H1 (cell line): ENCODE measurements around the gene SMIM33. TPM values are rescaled to one million over a fixed set of nuclear protein-coding genes. Genes with fewer than 3 reads are reported as not detected.

Source experiments
- CTCF ChIA-PET: fragments of 300-600 bp; sonication (Branson Sonifier 250); formaldehyde crosslinking; loops from one replicate; lab custom pipeline; 2021; ENCODE audit not compliant: partially characterized antibody; lab: Charles Lee
- POLR2A ChIA-PET: fragments of 300-600 bp; sonication (Branson Sonifier 250); formaldehyde crosslinking; loops from one replicate; lab custom pipeline; 2021; ENCODE audit warnings: inconsistent platforms; ENCODE audit not compliant: partially characterized antibody; lab: Charles Lee
- DNase-seq, 2 experiments: peaks; one replicate each; pipeline versions ENCODE4 v3.0.0 to v3.0.0-alpha.2; 2010 to 2022; ENCODE audit warnings: low spot score in 2 of 2, low read depth in 1 of 2, mixed read lengths in 1 of 2
- FAIRE-seq: peaks from 2 replicates; lab custom pipeline; 2011; peaks lifted over from hg19 to GRCh38; lab: Jason Lieb, UNC
- H2AFZ ChIP-seq: 2 replicates; pipeline ENCODE4 v1.8.1; 2012; ENCODE audit warnings: low read length, inconsistent platforms
- H2AK5ac ChIP-seq: 2 replicates; pipeline ENCODE4 v1.6.1; 2013; ENCODE audit warnings: low read depth, low read length
- H2BK120ac ChIP-seq: replicated peaks from 2 replicates; pipeline ENCODE3; 2013; ENCODE audit warnings: low read depth, low read length, inconsistent platforms
- H2BK12ac ChIP-seq: 2 replicates; pipeline ENCODE4 v1.6.1; 2013; ENCODE audit warnings: low read depth, low read length
- H2BK15ac ChIP-seq: 2 replicates; pipeline ENCODE4 v1.6.1; 2013; ENCODE audit warnings: low read length
- H2BK20ac ChIP-seq: 2 replicates; pipeline ENCODE4 v1.6.1; 2013; ENCODE audit warnings: low read length
- H2BK5ac ChIP-seq: 2 replicates; pipeline ENCODE4 v1.6.1; 2013; ENCODE audit warnings: low read depth, low read length
- H3K14ac ChIP-seq: 2 replicates; pipeline ENCODE4 v1.6.1; 2013; ENCODE audit warnings: inconsistent platforms; ENCODE audit not compliant: insufficient read length
- H3K18ac ChIP-seq: 2 replicates; pipeline ENCODE4 v1.6.1; 2013; ENCODE audit warnings: low read length; ENCODE audit errors: extremely low read depth
- H3K23ac ChIP-seq: 2 replicates; pipeline ENCODE4 v1.6.1; 2013; ENCODE audit warnings: inconsistent platforms; ENCODE audit not compliant: insufficient read length
- H3K23me2 ChIP-seq: 2 replicates; pipeline ENCODE4 v1.6.1; 2013; ENCODE audit warnings: low read depth, low read length
- H3K27ac ChIP-seq: 2 replicates; pipeline ENCODE4 v1.6.1; 2011; ENCODE audit warnings: low read depth, low read length, inconsistent platforms
- H3K27me3 ChIP-seq, 4 experiments: replicated peaks in 1 of 4; 1 replicate in 1 of 4; 2 replicates in 3 of 4; pipeline versions ENCODE4 v1.6.1 to v1.8.1; 2011 to 2013; ENCODE audit warnings: low read length in 3 of 4, mild to moderate bottlenecking in 3 of 4, inconsistent platforms in 2 of 4, mixed read lengths in 2 of 4, moderate library complexity in 1 of 4; ENCODE audit not compliant: control insufficient read depth in 3 of 4, insufficient read depth in 3 of 4; ENCODE audit errors: extremely low read depth in 1 of 4
- H3K36me3 ChIP-seq, 4 experiments: 2 replicates each; pipeline versions ENCODE4 v1.6.1 to v1.8.1; 2011 to 2013; ENCODE audit warnings: mild to moderate bottlenecking in 4 of 4, low read length in 3 of 4, moderate library complexity in 2 of 4, control low read depth in 1 of 4, inconsistent platforms in 1 of 4; ENCODE audit not compliant: insufficient read depth in 4 of 4, control insufficient read depth in 2 of 4
- H3K4ac ChIP-seq: replicated peaks from 2 replicates; pipeline ENCODE3; 2013; ENCODE audit warnings: low read length, low read depth, mixed read lengths, inconsistent platforms; ENCODE audit not compliant: insufficient read length
- H3K4me1 ChIP-seq, 4 experiments: replicated peaks in 1 of 4; 1 replicate in 1 of 4; 2 replicates in 3 of 4; pipeline versions ENCODE4 v1.6.1 to v1.8.1; 2011 to 2013; ENCODE audit warnings: low read length in 3 of 4, inconsistent platforms in 2 of 4, mixed read lengths in 1 of 4; ENCODE audit not compliant: insufficient read depth in 4 of 4, control insufficient read depth in 3 of 4
- H3K4me2 ChIP-seq, 2 experiments: 2 replicates each; pipeline versions ENCODE4 v1.6.1 to v1.8.1; 2011 to 2013; ENCODE audit warnings: low read depth in 2 of 2, low read length in 2 of 2, control low read depth in 1 of 2, inconsistent platforms in 1 of 2, mild to moderate bottlenecking in 1 of 2; ENCODE audit not compliant: insufficient read depth in 1 of 2
- H3K4me3 ChIP-seq, 4 experiments: fragments of 200-600, 300-600 bp in 1 of 4; sonication (generic), shearing (Covaris generic), sonication (Bioruptor Twin) in 1 of 4; 2 replicates each; pipeline versions ENCODE4 v1.5.1 to v1.8.1; 2011 to 2016; ENCODE audit warnings: low read length in 4 of 4, low read depth in 3 of 4, control low read depth in 2 of 4, inconsistent platforms in 2 of 4, mild to moderate bottlenecking in 2 of 4, mixed read lengths in 1 of 4, moderate library complexity in 1 of 4; ENCODE audit not compliant: insufficient read depth in 2 of 4; ENCODE audit errors: extremely low read depth in 1 of 4
- H3K56ac ChIP-seq: replicated peaks from 2 replicates; pipeline ENCODE3; 2013; ENCODE audit warnings: low read depth, mild to moderate bottlenecking, mixed read lengths, low read length, inconsistent platforms; ENCODE audit not compliant: insufficient read length
- H3K79me1 ChIP-seq: 2 replicates; pipeline ENCODE4 v1.6.1; 2013; ENCODE audit warnings: low read depth, low read length, control low read depth
- H3K79me2 ChIP-seq, 2 experiments: 2 replicates each; pipeline versions ENCODE4 v1.6.1 to v1.8.1; 2012 to 2013; ENCODE audit warnings: low read length in 2 of 2, mild to moderate bottlenecking in 2 of 2, inconsistent platforms in 1 of 2; ENCODE audit not compliant: insufficient read depth in 2 of 2, control insufficient read depth in 1 of 2
- H3K9ac ChIP-seq, 4 experiments: replicated peaks in 1 of 4; 1 replicate in 1 of 4; 2 replicates in 3 of 4; pipeline versions ENCODE4 v1.6.1 to v1.8.1; 2011 to 2013; ENCODE audit warnings: low read depth in 3 of 4, low read length in 3 of 4, control low read depth in 2 of 4, mild to moderate bottlenecking in 2 of 4, moderate library complexity in 2 of 4, inconsistent platforms in 1 of 4; ENCODE audit errors: extremely low read depth in 1 of 4
- H3K9me3 ChIP-seq, 2 experiments: 2 replicates each; pipeline versions ENCODE4 v1.6.1 to v1.8.1; 2012 to 2013; ENCODE audit warnings: mild to moderate bottlenecking in 2 of 2, moderate library complexity in 2 of 2, control low read depth in 1 of 2, inconsistent platforms in 1 of 2, low read depth in 1 of 2, low read length in 1 of 2, mixed read lengths in 1 of 2; ENCODE audit not compliant: insufficient read depth in 2 of 2
- H4K20me1 ChIP-seq, 2 experiments: replicated peaks in 1 of 2; 2 replicates each; pipeline versions ENCODE3 to v1.8.1; 2011 to 2013; ENCODE audit warnings: inconsistent platforms in 2 of 2, low read length in 2 of 2, mild to moderate bottlenecking in 1 of 2; ENCODE audit not compliant: insufficient read depth in 2 of 2, control insufficient read depth in 1 of 2
- H4K5ac ChIP-seq: 2 replicates; pipeline ENCODE4 v1.6.1; 2013; ENCODE audit warnings: low read length, low read depth, mixed read lengths, inconsistent platforms; ENCODE audit not compliant: insufficient read length
- H4K8ac ChIP-seq: 2 replicates; pipeline ENCODE4 v1.8.0; 2013; ENCODE audit warnings: mild to moderate bottlenecking, moderate library complexity, low read length, inconsistent platforms; ENCODE audit not compliant: insufficient read depth; ENCODE audit errors: extremely low read depth
- H4K91ac ChIP-seq: replicated peaks from 2 replicates; pipeline ENCODE3; 2013; ENCODE audit warnings: low read length, mixed read lengths, inconsistent platforms; ENCODE audit not compliant: insufficient read length
- CEBPB ChIP-seq: IDR thresholded peaks from 2 replicates; pipeline ENCODE4 v1.6.1; 2012; ENCODE audit warnings: low read depth, low read length
- CREB1 ChIP-seq: IDR thresholded peaks from 2 replicates; pipeline ENCODE4 v1.6.1; 2012; ENCODE audit warnings: inconsistent platforms
- GTF2F1 ChIP-seq: IDR thresholded peaks from 2 replicates; pipeline ENCODE4 v1.6.1; 2012; ENCODE audit warnings: low read depth, low read length, improper control_type of control experiment, borderline replicate concordance
- RAD21 ChIP-seq, 2 experiments: IDR thresholded peaks in 1 of 2; conservative IDR thresholded peaks in 1 of 2; 2 replicates each; pipeline ENCODE4 v1.6.1; 2011; ENCODE audit warnings: low read depth in 2 of 2, low read length in 2 of 2, improper control_type of control experiment in 1 of 2, inconsistent platforms in 1 of 2, mild to moderate bottlenecking in 1 of 2, moderate library complexity in 1 of 2
- RBBP5 ChIP-seq: IDR thresholded peaks from 2 replicates; pipeline ENCODE4 v1.7.1; 2012; ENCODE audit warnings: low read depth, mild to moderate bottlenecking, inconsistent platforms, low read length, moderate library complexity, borderline replicate concordance
- SAP30 ChIP-seq: fragments of 300-600 bp; sonication (generic); IDR thresholded peaks from 2 replicates; pipeline ENCODE4 v1.7.1; 2012; ENCODE audit warnings: low read length, moderate library complexity, mild to moderate bottlenecking, inconsistent platforms; ENCODE audit not compliant: insufficient read depth, insufficient replicate concordance
- SIN3A ChIP-seq, 2 experiments: IDR thresholded peaks in 1 of 2; conservative IDR thresholded peaks in 1 of 2; 2 replicates each; pipeline ENCODE4 v1.6.1; 2011 to 2012; ENCODE audit warnings: low read length in 2 of 2, improper control_type of control experiment in 1 of 2, low read depth in 1 of 2, mild to moderate bottlenecking in 1 of 2
- SP1 ChIP-seq: IDR thresholded peaks from 2 replicates; pipeline ENCODE4 v1.6.1; 2011; ENCODE audit warnings: low read depth, low read length
- ZNF274 ChIP-seq: IDR thresholded peaks from 2 replicates; pipeline ENCODE4 v1.7.0; 2012; ENCODE audit warnings: low read length, borderline replicate concordance; ENCODE audit errors: extremely low read depth
- WGBS, 2 experiments: shearing (Covaris generic) in 1 of 2; methylation state at CpG; one replicate each; pipeline versions ENCODE4 v1.1.6 to v1.1.7; 2013 to 2015; ENCODE audit warnings: low lambda C conversion rate in 2 of 2, mixed read lengths in 2 of 2, inconsistent platforms in 1 of 2, low coverage in 1 of 2, missing lambda C conversion rate in 1 of 2; ENCODE audit not compliant: insufficient replicate concordance in 2 of 2, insufficient coverage in 1 of 2, insufficient read length in 1 of 2; ENCODE audit errors: extremely low coverage in 1 of 2, missing lambda C conversion rate in 1 of 2; 5-methylcytosine and 5-hydroxymethylcytosine counted together
- polyA plus RNA-seq, 7 experiments: library from polyadenylated mRNA; depleted of rRNA in 3 of 7; stranded (reverse) in 5 of 7; unstranded in 2 of 7; fragments of >200 nt in 5 of 7; fragments of 200-250 nt in 2 of 7; gene quantifications; 1 replicate in 5 of 7; 2 replicates in 1 of 7; 4 replicates in 1 of 7; pipeline versions ENCODE4 v1.2.1 to v1.2.3, GENCODE V29; 2011 to 2013; ENCODE audit warnings: missing spikeins in 2 of 7, mixed read lengths in 2 of 7
- total RNA-seq: library from RNA; stranded (reverse); fragmentation: NEBNext Ultra II Directional; extraction: Animal tissue kit (Norgen Biotek cat#: 25700); gene quantifications from 2 replicates; pipeline ENCODE4 v1.2.1, GENCODE V29; 2021
- TF ChIP-seq, protein P1 (sequence below): IDR thresholded peaks from 2 replicates; pipeline ENCODE4 v1.6.1; 2012; ENCODE audit warnings: inconsistent platforms
- TF ChIP-seq, protein P2 (sequence below): IDR thresholded peaks from 2 replicates; pipeline ENCODE4 v1.6.1; 2012; ENCODE audit warnings: low read length, inconsistent platforms

Gene SMIM33
- total and polyA plus RNA-seq, 2 of the 8 experiments (the other 6 are each of a cell fraction or from before 2014, with no cell fraction given): not detected

- H2BK15ac ChIP-seq: no peak overlapping the region
- H3K56ac ChIP-seq: no peak overlapping the region
- H4K5ac ChIP-seq: no peak overlapping the region
- H3K27me3 ChIP-seq: no peaks in the 10 kb centered on the region
- H3K27ac ChIP-seq: no peak overlapping the region
- no peak overlapping the region for H3K4ac ChIP-seq
- 32% methylated on average over 8 of the region's 8 CpGs; no CpG with 5 or more reads in 1 of the 2 experiments for WGBS, 2 experiments
- H4K91ac ChIP-seq: no peak overlapping the region
- no peaks in the 10 kb centered on the region for H3K9me3 ChIP-seq
- 0 out of 2 replicates have a peak overlapping the region, but pooled peaks have one; percentile 13 for H2AFZ ChIP-seq
- no peaks in the 10 kb centered on the region for H3K79me2 ChIP-seq
- FAIRE-seq (no peak), DNase-seq (peak in 1 of 2 experiments; percentile 52)
- no peak overlapping the region for H2AK5ac ChIP-seq
- H3K18ac ChIP-seq: no peak overlapping the region
- no peak overlapping the region for H2BK20ac ChIP-seq
- no peak overlapping the region for H2BK12ac ChIP-seq
- H2BK120ac ChIP-seq: no peak overlapping the region
- H2BK5ac ChIP-seq: no peak overlapping the region
- H3K23me2 ChIP-seq: peaks cover 4% of the 10 kb centered on the region; the same call in 1 of the 2 replicates
- no peak overlapping the region for H3K23ac ChIP-seq
- H3K4me2 ChIP-seq: peak overlapping the region; percentile 72 to 99
- CTCF ChIA-PET: interaction anchor here (0.8 to 4.7 kb wide), 10 partner anchors 17 to 327 kb away, joined by 3 to 53 read pairs (median 4); no protein-coding TSS in a partner anchor
- H3K79me1 ChIP-seq: no peaks in the 10 kb centered on the region
- peaks cover 0 to 6% (median 3%) of the 10 kb centered on the region in 4 experiments; a peak in 2 of 8 replicates for H3K36me3 ChIP-seq
- no peaks in the 10 kb centered on the region for H4K20me1 ChIP-seq
- H3K9ac ChIP-seq: peak overlapping the region in 1 of 4 experiments; percentile 24; a peak in 2 of 7 replicates
- H4K8ac ChIP-seq: no peak overlapping the region
- H3K4me3 ChIP-seq: peak overlapping the region; percentile 77 to 89 (median 84)
- H3K4me1 ChIP-seq: peaks cover 0 to 8% (median 2%) of the 10 kb centered on the region in 4 experiments; a peak in 4 of 7 replicates
- H3K14ac ChIP-seq: no peak overlapping the region
- POLR2A ChIA-PET: interaction anchor here (0.6 to 3.3 kb wide), 21 partner anchors 9 to 271 kb away, joined by 3 to 16 read pairs (median 4); partner anchors contain the start of genes ECSCR, PAIP2, SPATA24 and UBE2D2
- TF ChIP-seq RAD21 (IDR thresholded peaks at IDR 0.05 in 1 of 2, conservative IDR thresholded peaks at IDR 0.05 in 1 of 2; ENCODE audit: low read depth in 2 of 2, low read length in 2 of 2) (no peak), ZNF274 (no peak), RBBP5 (no peak), SAP30 (no peak), CREB1 (no peak), SIN3A (conservative IDR thresholded peaks at IDR 0.05 in 1 of 2, IDR thresholded peaks at IDR 0.05 in 1 of 2; ENCODE audit: low read depth in 1 of 2, low read length in 2 of 2) (no peak), GTF2F1 (no peak), SP1 (no peak), CEBPB (no peak)
- TF ChIP-seq, protein P1, sequence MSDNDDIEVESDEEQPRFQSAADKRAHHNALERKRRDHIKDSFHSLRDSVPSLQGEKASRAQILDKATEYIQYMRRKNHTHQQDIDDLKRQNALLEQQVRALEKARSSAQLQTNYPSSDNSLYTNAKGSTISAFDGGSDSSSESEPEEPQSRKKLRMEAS: no peak
- TF ChIP-seq, protein P2, sequence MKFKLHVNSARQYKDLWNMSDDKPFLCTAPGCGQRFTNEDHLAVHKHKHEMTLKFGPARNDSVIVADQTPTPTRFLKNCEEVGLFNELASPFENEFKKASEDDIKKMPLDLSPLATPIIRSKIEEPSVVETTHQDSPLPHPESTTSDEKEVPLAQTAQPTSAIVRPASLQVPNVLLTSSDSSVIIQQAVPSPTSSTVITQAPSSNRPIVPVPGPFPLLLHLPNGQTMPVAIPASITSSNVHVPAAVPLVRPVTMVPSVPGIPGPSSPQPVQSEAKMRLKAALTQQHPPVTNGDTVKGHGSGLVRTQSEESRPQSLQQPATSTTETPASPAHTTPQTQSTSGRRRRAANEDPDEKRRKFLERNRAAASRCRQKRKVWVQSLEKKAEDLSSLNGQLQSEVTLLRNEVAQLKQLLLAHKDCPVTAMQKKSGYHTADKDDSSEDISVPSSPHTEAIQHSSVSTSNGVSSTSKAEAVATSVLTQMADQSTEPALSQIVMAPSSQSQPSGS: no peak
These were observed 32.1 kb upstream of the SMIM33 start for GRCh38 chr5:139438707-139439012.
